Activated naive CD4-positive, alpha-beta T cell treated with anti-CD3 and anti-CD28 coated beads, Interleukin-2, amount 10 ng/mL, durations not matched to agents 7 days and 5 days (primary cell): ENCODE data around the gene CTDSPL.

Experiments
- CTCF ChIA-PET: fragments of 350-600 bp; sonication (Branson Sonifier 250); formaldehyde crosslinking; loops from one replicate; lab custom pipeline; 2021; ENCODE audit warnings: antibody characterized with exemption; lab: Charles Lee
- DNase-seq: peaks from one replicate; pipeline ENCODE4 v3.0.0-alpha.2; 2020
- H3K27ac Mint-ChIP-seq: one replicate; pipeline ENCODE4 v1.8.0; 2021; ENCODE audit warnings: mild to moderate bottlenecking, moderate library complexity, mixed read lengths
- H3K27me3 Mint-ChIP-seq: one replicate; pipeline ENCODE4 v1.8.0; 2021; ENCODE audit warnings: mild to moderate bottlenecking, mixed read lengths
- H3K36me3 Mint-ChIP-seq: one replicate; pipeline ENCODE4 v1.8.0; 2021; ENCODE audit warnings: mixed read lengths
- H3K4me1 Mint-ChIP-seq: one replicate; pipeline ENCODE4 v1.8.0; 2021; ENCODE audit warnings: mixed read lengths
- H3K4me3 Mint-ChIP-seq: one replicate; pipeline ENCODE4 v1.8.0; 2021; ENCODE audit warnings: mild to moderate bottlenecking, moderate library complexity, mixed read lengths
- H3K9me3 Mint-ChIP-seq: one replicate; pipeline ENCODE4 v1.8.0; 2021; ENCODE audit warnings: mixed read lengths

Gene CTDSPL

GRCh38 chr3:37887824-37888223 is 26.1 kb downstream of the CTDSPL start:
- CTCF ChIA-PET: interaction anchor here (1.4 kb wide), 1 partner anchor 13 kb away, joined by 3 read pairs; no protein-coding TSS in a partner anchor
- Mint-ChIP-seq H3K27me3 (peaks cover 4% of the 10 kb centered on the region), H3K36me3 (no peaks in the 10 kb centered on the region), H3K4me1 (no peaks in the 10 kb centered on the region), H3K4me3 (no peak overlapping the region), H3K9me3 (no peaks in the 10 kb centered on the region), H3K27ac (no peak overlapping the region)
- DNase-seq: no peak

DNA sequence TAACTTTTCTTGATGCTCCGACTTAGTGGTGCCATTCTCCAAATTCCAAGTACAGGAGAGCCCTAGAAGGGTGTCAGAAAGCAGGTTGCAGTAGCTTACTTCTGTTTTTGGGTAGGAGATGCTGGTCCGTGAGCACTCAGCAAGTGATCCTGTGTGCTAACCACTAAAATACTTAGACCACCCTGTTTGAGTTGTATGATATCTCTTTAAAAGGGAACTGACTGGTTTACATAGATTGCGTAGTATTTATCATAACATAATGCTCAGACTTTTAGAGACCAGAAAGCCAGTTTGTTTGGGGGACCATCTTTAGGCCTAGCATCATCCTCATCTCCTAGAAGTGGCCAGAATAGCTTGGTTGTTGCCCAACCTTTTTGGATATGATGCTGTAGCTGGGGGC is 26.7 kb downstream of the CTDSPL start:
- Mint-ChIP-seq H3K4me1 (no peaks in the 10 kb centered on the region), H3K9me3 (no peaks in the 10 kb centered on the region), H3K27ac (no peak overlapping the region), H3K36me3 (no peaks in the 10 kb centered on the region), H3K27me3 (peaks cover 4% of the 10 kb centered on the region), H3K4me3 (no peak overlapping the region)
- CTCF ChIA-PET: interaction anchor here (0.9 kb wide), 1 partner anchor 78 kb away, joined by 4 read pairs; no protein-coding TSS in a partner anchor
- DNase-seq: no peak

DNA sequence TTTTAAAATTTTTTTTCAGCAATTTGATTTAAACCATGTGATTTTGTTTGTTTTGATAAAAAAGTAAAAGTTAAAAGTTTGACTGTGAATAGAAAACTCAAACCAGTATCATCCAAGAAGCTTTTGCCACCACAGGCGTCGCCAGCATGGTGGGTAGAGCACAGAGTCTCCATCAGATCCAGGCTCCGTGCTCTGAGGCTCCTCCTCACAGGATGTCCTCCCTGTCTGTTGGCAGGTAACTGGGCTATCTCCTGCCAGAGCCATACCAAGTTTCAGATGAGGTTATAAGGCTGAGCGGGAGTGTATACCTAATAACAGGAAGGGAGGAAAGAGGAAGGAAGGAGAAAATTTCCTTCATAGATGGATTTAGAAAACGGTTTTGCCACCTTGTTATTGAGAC is 28.8 kb downstream of the CTDSPL start:
- no peak for DNase-seq
- Mint-ChIP-seq H3K4me3 (no peak overlapping the region), H3K27ac (no peak overlapping the region), H3K9me3 (no peaks in the 10 kb centered on the region), H3K27me3 (peaks cover 4% of the 10 kb centered on the region), H3K36me3 (no peaks in the 10 kb centered on the region), H3K4me1 (no peaks in the 10 kb centered on the region)
- CTCF ChIA-PET: no interaction called here

DNA sequence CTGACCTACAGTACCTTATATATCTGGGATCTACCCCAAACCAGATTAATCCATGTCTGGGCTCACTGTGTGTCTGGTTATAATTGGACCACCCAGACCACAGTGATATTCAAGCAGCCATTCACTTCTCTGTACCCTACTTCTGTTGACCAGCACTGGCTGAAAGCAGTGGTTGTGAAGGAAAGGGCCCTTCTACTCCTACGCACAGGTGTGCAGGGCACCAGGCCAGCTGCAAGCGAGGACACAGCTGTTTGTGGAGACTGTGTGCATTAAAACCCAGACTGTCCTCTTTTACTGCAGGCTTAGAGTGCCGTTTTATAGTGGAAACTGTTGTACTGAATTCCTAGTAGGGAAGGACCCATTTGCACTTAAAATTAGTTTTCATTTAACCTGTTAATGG is 29.5 kb downstream of the CTDSPL start:
- Mint-ChIP-seq H3K4me3 (no peak overlapping the region), H3K4me1 (no peaks in the 10 kb centered on the region), H3K36me3 (no peaks in the 10 kb centered on the region), H3K27ac (no peak overlapping the region), H3K27me3 (peaks cover 3% of the 10 kb centered on the region), H3K9me3 (no peaks in the 10 kb centered on the region)
- CTCF ChIA-PET: no interaction called here
- no peak for DNase-seq

DNA sequence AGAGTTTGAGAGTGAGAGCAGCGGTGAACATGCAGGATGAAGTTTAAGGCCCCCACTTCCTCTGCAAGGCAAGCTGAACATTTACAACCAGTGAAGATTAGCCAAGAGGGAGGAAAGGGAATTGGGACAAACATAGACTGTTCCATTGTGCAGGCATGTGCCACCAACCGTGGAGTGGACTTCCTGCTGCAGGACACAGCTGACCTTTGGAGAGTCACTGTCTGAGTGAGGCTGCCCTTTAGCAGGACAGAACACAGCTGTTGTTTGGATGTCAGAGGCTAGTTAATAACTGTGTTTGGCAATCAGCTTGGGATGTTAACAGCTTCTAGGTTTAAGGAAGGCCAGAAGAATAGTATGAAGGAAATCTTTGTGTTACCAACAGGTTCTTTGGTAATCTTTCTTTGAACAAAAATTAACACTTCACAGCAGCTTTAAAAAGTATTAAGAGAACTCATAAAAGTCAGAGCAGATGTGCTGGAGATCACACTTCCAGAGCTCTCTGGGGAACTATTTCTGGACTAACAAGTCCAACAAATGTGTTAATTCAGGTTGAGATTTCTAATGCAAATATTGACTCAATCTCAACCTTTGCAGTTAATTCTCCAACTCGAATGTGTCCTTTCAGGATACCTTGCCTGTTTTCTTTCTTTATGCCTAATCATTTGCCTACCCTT is 31.4 kb downstream of the CTDSPL start:
- H3K27me3 Mint-ChIP-seq: peaks cover 3% of the 10 kb centered on the region
- no peak overlapping the region for H3K4me3 Mint-ChIP-seq
- no peaks in the 10 kb centered on the region for H3K9me3 Mint-ChIP-seq
- no peak overlapping the region for H3K27ac Mint-ChIP-seq
- no peaks in the 10 kb centered on the region for H3K36me3 Mint-ChIP-seq
- DNase-seq: no peak
- no peaks in the 10 kb centered on the region for H3K4me1 Mint-ChIP-seq
- CTCF ChIA-PET: no interaction called here

GRCh38 chr3:37896827-37897226 is 35.1 kb downstream of the CTDSPL start:
- Mint-ChIP-seq H3K27ac (no peak overlapping the region), H3K36me3 (no peaks in the 10 kb centered on the region), H3K9me3 (no peaks in the 10 kb centered on the region), H3K4me3 (no peak overlapping the region), H3K27me3 (peaks cover 7% of the 10 kb centered on the region), H3K4me1 (no peaks in the 10 kb centered on the region)
- CTCF ChIA-PET: interaction anchor here (0.9 to 1.1 kb wide), 2 partner anchors 70 to 107 kb away, joined by 3 read pairs; no protein-coding TSS in a partner anchor
- no peak for DNase-seq

- no peaks in the 10 kb centered on the region for H3K36me3 Mint-ChIP-seq
- no peak for DNase-seq
- peaks cover 3% of the 10 kb centered on the region for H3K4me1 Mint-ChIP-seq
- CTCF ChIA-PET: interaction anchor here (0.8 kb wide), 1 partner anchor 72 kb away, joined by 3 read pairs; no protein-coding TSS in a partner anchor
- no peaks in the 10 kb centered on the region for H3K9me3 Mint-ChIP-seq
- no peak overlapping the region for H3K27ac Mint-ChIP-seq
- peaks cover 11% of the 10 kb centered on the region for H3K27me3 Mint-ChIP-seq
- H3K4me3 Mint-ChIP-seq: no peak overlapping the region
Observed at GRCh38 chr3:37897763-37898162, 36.1 kb downstream of the CTDSPL start.

- CTCF ChIA-PET: interaction anchor here (0.8 kb wide), 1 partner anchor 71 kb away, joined by 3 read pairs; no protein-coding TSS in a partner anchor
- H3K4me3 Mint-ChIP-seq: no peak overlapping the region
- H3K27me3 Mint-ChIP-seq: peaks cover 11% of the 10 kb centered on the region
- H3K36me3 Mint-ChIP-seq: no peaks in the 10 kb centered on the region
- H3K9me3 Mint-ChIP-seq: no peaks in the 10 kb centered on the region
- no peak overlapping the region for H3K27ac Mint-ChIP-seq
- peaks cover 7% of the 10 kb centered on the region for H3K4me1 Mint-ChIP-seq
- DNase-seq: no peak
Observed at GRCh38 chr3:37898424-37898823, 36.7 kb downstream of the CTDSPL start.

DNA sequence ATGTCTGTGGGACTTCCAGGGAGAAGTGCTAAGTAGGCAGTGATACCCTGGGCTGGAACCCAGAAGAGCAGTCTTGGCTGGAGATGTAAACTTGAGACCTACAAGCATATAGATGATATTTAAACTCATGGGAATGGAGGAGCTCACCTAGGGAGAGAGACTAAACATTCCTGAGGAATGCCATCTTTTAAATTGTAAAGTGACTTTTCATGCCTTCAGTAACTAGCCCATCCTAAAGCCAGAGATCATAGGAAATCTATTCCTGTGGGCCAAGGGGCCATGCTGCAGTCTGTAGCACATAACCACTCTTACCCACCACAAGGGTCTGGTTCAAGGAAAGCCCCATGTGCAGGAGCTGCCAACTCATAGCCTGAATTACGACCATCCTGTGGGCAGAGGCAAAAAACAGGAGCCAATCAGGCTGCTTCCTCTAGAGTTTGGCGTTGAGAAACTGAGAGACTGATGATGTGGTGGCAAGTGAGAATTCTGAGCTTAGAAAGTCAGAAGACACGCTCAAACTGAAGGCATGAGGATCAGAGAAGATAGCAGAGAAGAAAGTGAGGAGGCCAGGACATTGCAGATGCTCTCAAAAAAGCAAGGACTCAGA is 37.5 kb downstream of the CTDSPL start:
- Mint-ChIP-seq H3K27me3 (peaks cover 8% of the 10 kb centered on the region), H3K9me3 (no peaks in the 10 kb centered on the region), H3K27ac (no peak overlapping the region), H3K36me3 (no peaks in the 10 kb centered on the region), H3K4me1 (peaks cover 7% of the 10 kb centered on the region), H3K4me3 (no peak overlapping the region)
- CTCF ChIA-PET: interaction anchor here (1.1 to 1.3 kb wide), 2 partner anchors 10 to 33 kb away, joined by 3 read pairs; no protein-coding TSS in a partner anchor
- no peak for DNase-seq

- no peak for DNase-seq
- CTCF ChIA-PET: interaction anchor here (0.7 to 1.3 kb wide), 4 partner anchors 10 to 67 kb away, joined by 3 read pairs; no protein-coding TSS in a partner anchor
- H3K27ac Mint-ChIP-seq: no peak overlapping the region
Observed at GRCh38 chr3:37899711-37900306, 38.1 kb downstream of the CTDSPL start.

DNA sequence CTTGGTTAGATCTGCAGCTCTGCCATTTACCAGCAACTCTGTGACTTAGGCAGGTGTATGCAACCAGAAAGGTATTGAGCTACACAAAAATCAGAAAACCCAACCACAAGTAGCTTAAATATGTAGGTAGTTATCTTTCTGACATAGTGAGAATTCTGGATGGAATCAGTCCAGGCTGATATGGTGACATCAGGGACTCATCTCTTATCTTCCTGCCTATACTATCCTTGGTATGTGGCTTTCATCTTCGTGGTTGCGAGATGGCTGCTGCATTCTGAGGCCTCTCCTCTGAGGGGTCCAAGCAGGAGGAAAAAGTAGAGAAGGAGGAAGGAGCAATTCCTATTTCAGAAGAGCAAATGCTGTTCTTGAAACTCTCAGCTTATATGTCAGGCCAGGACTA is 40.0 kb downstream of the CTDSPL start:
- Mint-ChIP-seq H3K27ac (no peak overlapping the region), H3K4me1 (peaks cover 13% of the 10 kb centered on the region), H3K27me3 (peaks cover 15% of the 10 kb centered on the region), H3K4me3 (no peak overlapping the region), H3K36me3 (no peaks in the 10 kb centered on the region), H3K9me3 (no peaks in the 10 kb centered on the region)
- CTCF ChIA-PET: interaction anchor here (1.0 to 3.1 kb wide), 3 partner anchors 36 to 66 kb away, joined by 6 to 19 read pairs (median 10); no protein-coding TSS in a partner anchor
- DNase-seq: no peak

More at GRCh38 chr3:37899711-37900306, 38.1 kb downstream of the CTDSPL start:
- no peaks in the 10 kb centered on the region for H3K36me3 Mint-ChIP-seq
- peaks cover 7% of the 10 kb centered on the region for H3K4me1 Mint-ChIP-seq
- H3K27me3 Mint-ChIP-seq: peaks cover 8% of the 10 kb centered on the region
- no peaks in the 10 kb centered on the region for H3K9me3 Mint-ChIP-seq
- H3K4me3 Mint-ChIP-seq: no peak overlapping the region

DNA sequence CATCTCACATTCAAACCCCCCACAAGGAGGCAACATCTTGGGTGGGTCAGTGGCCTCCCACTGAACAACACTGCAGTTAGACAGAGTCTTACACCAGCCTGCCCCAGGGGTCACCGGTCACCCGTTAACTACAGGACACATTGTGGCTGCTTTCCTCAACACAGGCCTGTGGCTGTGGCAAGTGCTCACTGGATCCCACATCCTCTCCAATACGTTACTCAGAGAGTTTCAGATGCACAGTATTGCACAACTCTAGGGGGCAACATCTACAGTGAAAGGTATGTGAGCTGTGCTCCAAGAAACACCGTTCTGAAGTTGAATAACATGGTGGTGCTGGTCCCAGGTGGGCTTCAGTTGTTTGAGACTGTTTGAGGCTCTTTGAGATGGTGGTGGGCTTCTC is 41.0 kb downstream of the CTDSPL start:
- Mint-ChIP-seq H3K4me1 (peaks cover 22% of the 10 kb centered on the region), H3K27ac (no peak overlapping the region), H3K27me3 (peaks cover 16% of the 10 kb centered on the region), H3K9me3 (no peaks in the 10 kb centered on the region), H3K36me3 (no peaks in the 10 kb centered on the region), H3K4me3 (no peak overlapping the region)
- CTCF ChIA-PET: interaction anchor here (0.6 to 3.1 kb wide), 4 partner anchors 37 to 65 kb away, joined by 3 to 19 read pairs (median 8); no protein-coding TSS in a partner anchor
- DNase-seq: no peak

GRCh38 chr3:37903320-37903719 is 41.6 kb downstream of the CTDSPL start:
- Mint-ChIP-seq H3K27me3 (peaks cover 16% of the 10 kb centered on the region), H3K9me3 (no peaks in the 10 kb centered on the region), H3K4me3 (no peak overlapping the region), H3K27ac (no peak overlapping the region), H3K4me1 (peaks cover 29% of the 10 kb centered on the region), H3K36me3 (no peaks in the 10 kb centered on the region)
- no peak for DNase-seq
- CTCF ChIA-PET: interaction anchor here (0.6 to 3.1 kb wide), 3 partner anchors 39 to 64 kb away, joined by 3 to 19 read pairs (median 10); no protein-coding TSS in a partner anchor

DNA sequence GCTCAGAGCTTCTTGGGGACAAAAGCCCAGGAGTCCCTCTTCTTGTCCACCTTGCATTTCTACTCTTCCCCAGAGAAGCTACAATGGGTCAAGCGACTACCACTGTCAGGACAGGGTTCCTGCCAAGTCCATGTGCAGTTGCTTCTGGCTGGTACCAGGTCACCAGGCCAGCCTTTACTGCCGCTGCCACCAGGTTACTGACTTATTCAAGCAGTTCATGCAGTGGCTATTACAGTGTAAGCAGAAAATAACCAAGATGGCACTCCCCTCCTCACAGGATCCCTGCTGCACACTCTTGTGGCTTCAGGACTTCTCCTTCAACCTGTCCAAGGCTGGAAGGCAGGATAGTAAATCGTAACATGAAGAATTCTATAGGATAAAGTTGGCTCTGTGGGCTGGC is 42.1 kb downstream of the CTDSPL start:
- CTCF ChIA-PET: interaction anchor here (3.0 to 3.1 kb wide), 2 partner anchors 48 to 64 kb away, joined by 10 to 19 read pairs; no protein-coding TSS in a partner anchor
- Mint-ChIP-seq H3K9me3 (no peaks in the 10 kb centered on the region), H3K27me3 (peaks cover 16% of the 10 kb centered on the region), H3K36me3 (no peaks in the 10 kb centered on the region), H3K4me1 (peaks cover 32% of the 10 kb centered on the region), H3K27ac (no peak overlapping the region), H3K4me3 (no peak overlapping the region)
- DNase-seq: no peak
